Heart right ventricle (tissue), 16 donors: ENCODE data around the gene PRKN. TPM values are rescaled to one million over a fixed set of nuclear protein-coding genes. Genes with fewer than 3 reads are reported as not detected.

Source experiments
- ATAC-seq, 8 donors: fragments of 200-7000 bp; cut with Tn5 transposase; one replicate each; pipeline ENCODE4 v1.9.1; 2020; ENCODE audit warnings: mild to moderate bottlenecking in 8 of 8, moderate library complexity in 8 of 8, moderate number of reproducible peaks in 1 of 8
- DNase-seq, 2 donors: peaks; one replicate each; pipeline ENCODE4 v3.0.0-alpha.2; 2020
- H3K27ac ChIP-seq, 10 donors: fragments of 200-600 bp; sonication (generic) in 2 of 10; one replicate each; pipeline versions ENCODE4 v1.5.0 to v1.8.0; 2020 to 2022; ENCODE audit warnings: mild to moderate bottlenecking in 3 of 10
- H3K27me3 ChIP-seq, 7 donors: fragments of 200-600 bp; one replicate each; pipeline ENCODE4 v1.8.0; 2021 to 2022; ENCODE audit warnings: mild to moderate bottlenecking in 2 of 7
- H3K36me3 ChIP-seq, 9 donors: fragments of 200-600 bp; sonication (generic) in 1 of 9; one replicate each; pipeline versions ENCODE4 v1.5.0 to v1.8.0; 2020 to 2022; ENCODE audit warnings: mild to moderate bottlenecking in 2 of 9
- H3K4me1 ChIP-seq, 9 donors: fragments of 200-600 bp; sonication (generic) in 1 of 9; one replicate each; pipeline versions ENCODE4 v1.5.0 to v1.8.0; 2020 to 2022; ENCODE audit warnings: mild to moderate bottlenecking in 4 of 9
- H3K4me3 ChIP-seq, 10 donors: fragments of 200-600 bp; sonication (generic) in 2 of 10; one replicate each; pipeline versions ENCODE4 v1.5.0 to v1.8.0; 2020 to 2022; ENCODE audit warnings: mild to moderate bottlenecking in 7 of 10, moderate library complexity in 2 of 10
- H3K9me3 ChIP-seq, 11 donors: fragments of 200-600 bp in 10 of 11; sonication (generic) in 2 of 11; one replicate each; pipeline versions ENCODE4 v1.5.0 to v1.8.0; 2013 to 2022; ENCODE audit warnings: mild to moderate bottlenecking in 2 of 11, control low read depth in 1 of 11, moderate library complexity in 1 of 11
- CTCF ChIP-seq, 9 donors: fragments of 200-600 bp; sonication (generic) in 2 of 9; IDR thresholded peaks; one replicate each; pipeline versions ENCODE4 v1.5.0 to v1.8.0; 2021 to 2022; ENCODE audit warnings: antibody characterized with exemption in 9 of 9, mild to moderate bottlenecking in 5 of 9, moderate library complexity in 1 of 9
- WGBS, 2 donors: extraction: QIAGEN DNeasy Blood & Tissue Kit; methylation state at CpG; one replicate each; pipeline ENCODE4 v1.1.7; 2013; ENCODE audit warnings: inconsistent platforms in 1 of 2; 5-methylcytosine and 5-hydroxymethylcytosine counted together
- intact Hi-C, 10 donors: fragments of 100-400 bp; cut with DNase I; formaldehyde crosslinking; loops; one replicate each; pipeline versions ENCODE4 v1.11.1 to v1.14.2; 2022
- polyA plus RNA-seq, 2 donors: library from polyadenylated mRNA; stranded (reverse); fragments of 200-250 nt; gene quantifications; one replicate each; pipeline ENCODE4 v1.2.3, GENCODE V29; 2013
- total RNA-seq, 10 donors: library from RNA; stranded (reverse); fragmentation: NEBNext Ultra II Directional in 3 of 10; extraction: Animal tissue kit (Norgen Biotek cat#: 25700) in 3 of 10; gene quantifications; one replicate each; pipeline versions ENCODE4 v1.2.1 to v1.2.4, GENCODE V29; 2021 to 2023
- donor health status: Arrhythmogenic right ventricular cardiomyopathy.
- donor health status: ischemic (EF 13 %, LVEDD 7.1; RV severe dilation, severe dysfunction).
- donor health status: healthy with polysubstance abuse.
- donor health status: DM: no; HTN: yes; CAD: no.
- donor health status: DM: no; HTN: no; CAD: no.
- donor health status: ischemic (EF 25% LVEDD 6.9; RV normal size, moderate dysfunction).
- donor health status: ischemic (EF 25% LVEDD 5.7; RV mildly dilated, moderate dysfunction).
- donor health status: healthy.
- donor health status: DM: yes; HTN: yes; CAD: no.
- donor health status: Ischemic cardiomyopathy.
- donor health status: ischemic (EF 35%, LVEDD 5.7; RV mildly dilated, moderate dysfunction).
- donor health status: nonischemic (EF 11% LVEDD 7.7; RV severe dilation, severe dysfunction).
- donor health status: DM: yes; HTN: yes; CAD: no.
- donor health status: PGD.
- donor health status: ischemic (EF 29% LVEDD 5.4; RV normal size, mild dysfunction).
- donor health status: nonischemic (EF 23%, LVEDD 6.1; RV moderate dilation, normal function).

PRKN gene
- total and polyA plus RNA-seq, 12 donors: 2.3 to 27.7 (median 26.3) TPM

- H3K27me3 ChIP-seq: no peaks in the 10 kb centered on the region
- DNase-seq (no peak), ATAC-seq (no peak)
- H3K4me3 ChIP-seq: no peak overlapping the region
- peaks cover 0 to 13% (median under 1%) of the 10 kb centered on the region in 9 donors for H3K4me1 ChIP-seq
- H3K9me3 ChIP-seq: no peaks in the 10 kb centered on the region
- no peak overlapping the region for H3K27ac ChIP-seq
- H3K36me3 ChIP-seq: no peaks in the 10 kb centered on the region
- 91 to 97% methylated on average over 13 of the region's 13 CpGs for WGBS, 2 donors
- intact Hi-C loops: no loop called here
- TF ChIP-seq CTCF (IDR thresholded peaks at IDR 0.05): no peak
Measured at GRCh38 chr6:161354956-161355355, 1372.6 kb downstream of the PRKN start.

GRCh38 chr6:161354276-161354840, 1373.2 kb downstream of the PRKN start:
- Histone ChIP-seq H3K9me3 (no peaks in the 10 kb centered on the region), H3K4me1 (peaks cover 0 to 7% (median 0%) of the 10 kb centered on the region in 9 donors), H3K27ac (no peak overlapping the region), H3K4me3 (no peak overlapping the region), H3K36me3 (no peaks in the 10 kb centered on the region), H3K27me3 (no peaks in the 10 kb centered on the region)
- intact Hi-C loops: no loop called here
- no peak for DNase-seq
- ATAC-seq: no peak
- no peak for TF ChIP-seq CTCF (IDR thresholded peaks at IDR 0.05)
- WGBS, 2 donors: 94 to 95% methylated on average over 12 of the region's 12 CpGs

- Histone ChIP-seq H3K4me3 (no peak overlapping the region), H3K27me3 (no peaks in the 10 kb centered on the region), H3K9me3 (no peaks in the 10 kb centered on the region), H3K27ac (no peak overlapping the region), H3K36me3 (no peaks in the 10 kb centered on the region), H3K4me1 (peaks cover 0 to 7% (median 0%) of the 10 kb centered on the region in 9 donors)
- TF ChIP-seq CTCF (IDR thresholded peaks at IDR 0.05): peak in 7 of 9 donors; percentile 18 to 39 (median 35)
- DNase-seq (no peak), ATAC-seq (peak in 3 of 8 donors; percentile 46 to 73 (median 72))
- intact Hi-C loops: no loop called here
- WGBS, 2 donors: 54 to 60% methylated on average over 11 of the region's 11 CpGs
Measured at GRCh38 chr6:161353208-161353613, 1374.4 kb downstream of the PRKN start.

GRCh38 chr6:161351858-161352257, 1375.7 kb downstream of the PRKN start:
- no peak for ATAC-seq
- no peaks in the 10 kb centered on the region for H3K9me3 ChIP-seq
- intact Hi-C loops: no loop called here
- H3K27ac ChIP-seq: no peak overlapping the region
- H3K27me3 ChIP-seq: no peaks in the 10 kb centered on the region
- peaks cover 0 to 7% (median 0%) of the 10 kb centered on the region in 9 donors for H3K4me1 ChIP-seq
- no peak for TF ChIP-seq CTCF (IDR thresholded peaks at IDR 0.05)
- DNase-seq: no peak
- no peak overlapping the region for H3K4me3 ChIP-seq
- WGBS, 2 donors: 50 to 61% methylated on average over 5 of the region's 5 CpGs
- H3K36me3 ChIP-seq: no peaks in the 10 kb centered on the region
